Smooth muscle cell (in vitro differentiated cells): ENCODE data around the gene HHATL. TPM values are rescaled to one million over a fixed set of nuclear protein-coding genes. Genes with fewer than 3 reads are reported as not detected.

Experiments
- DNase-seq: peaks from one replicate; lab custom pipeline; 2025; ENCODE audit not compliant: unreplicated experiment; lab: John Stamatoyannopoulos, UW
- H2AFZ ChIP-seq: fragments of 200-600 bp; sonication (generic); 2 replicates; pipeline ENCODE4 v1.6.0; 2016; ENCODE audit warnings: antibody characterized with exemption, low read depth, mild to moderate bottlenecking
- H3F3A ChIP-seq: fragments of 200-600 bp; sonication (generic); 2 replicates; pipeline ENCODE4 v1.6.0; 2017; ENCODE audit warnings: antibody characterized with exemption, low read depth
- H3K27ac ChIP-seq: fragments of 200-600 bp; sonication (generic); 2 replicates; pipeline ENCODE4 v1.5.1; 2016; ENCODE audit warnings: low read depth, mild to moderate bottlenecking
- H3K27me3 ChIP-seq: fragments of 200-600 bp; sonication (generic); 2 replicates; pipeline ENCODE4 v1.6.1; 2016; ENCODE audit warnings: low read depth, mild to moderate bottlenecking
- H3K36me3 ChIP-seq: fragments of 200-600 bp; sonication (generic); 2 replicates; pipeline ENCODE4 v1.5.1; 2016; ENCODE audit warnings: low read depth
- H3K4me1 ChIP-seq: fragments of 200-600 bp; sonication (generic); 2 replicates; pipeline ENCODE4 v1.5.1; 2016; ENCODE audit warnings: low read depth
- H3K4me2 ChIP-seq: fragments of 200-600 bp; sonication (generic); 2 replicates; pipeline ENCODE4 v1.6.0; 2016; ENCODE audit warnings: mild to moderate bottlenecking
- H3K4me3 ChIP-seq: fragments of 200-600 bp; sonication (generic); 2 replicates; pipeline ENCODE4 v1.5.1; 2016; ENCODE audit warnings: mild to moderate bottlenecking
- H3K79me2 ChIP-seq: fragments of 200-600 bp; sonication (generic); 2 replicates; pipeline ENCODE4 v1.6.0; 2016; ENCODE audit warnings: low read depth, mild to moderate bottlenecking
- H3K9ac ChIP-seq: fragments of 200-600 bp; sonication (generic); 2 replicates; pipeline ENCODE4 v1.6.0; 2016; ENCODE audit warnings: low read depth
- H3K9me3 ChIP-seq: fragments of 200-600 bp; sonication (generic); replicated peaks from 2 replicates; pipeline ENCODE4 v1.5.1; 2016; ENCODE audit warnings: low read depth
- H4K20me1 ChIP-seq: fragments of 200-600 bp; sonication (generic); 2 replicates; pipeline ENCODE4 v1.6.0; 2016; ENCODE audit warnings: low read depth
- CTCF ChIP-seq: fragments of 200-600 bp; sonication (generic); IDR thresholded peaks from 2 replicates; pipeline ENCODE4 v1.5.1; 2017; ENCODE audit warnings: borderline replicate concordance, mild to moderate bottlenecking, antibody characterized with exemption; ENCODE audit not compliant: insufficient read depth, poor library complexity, severe bottlenecking
- WGBS: methylation state at CpG from one replicate; pipeline ENCODE4 v1.1.7; 2016; ENCODE audit warnings: low lambda C conversion rate; 5-methylcytosine and 5-hydroxymethylcytosine counted together
- polyA plus RNA-seq: library from polyadenylated mRNA; unstranded; fragments of >200 nt; fragmentation: Nextera tagmentation; extraction: Ambion mirVana; gene quantifications from 2 replicates; pipeline ENCODE4 v1.2.1, GENCODE V29; 2016
- total RNA-seq: library from RNA; depleted of rRNA; stranded (reverse); fragments of >200 nt; gene quantifications from 2 replicates; pipeline ENCODE4 v1.2.3, GENCODE V29; 2014

The HHATL gene
- total and polyA plus RNA-seq, 2 experiments from 2014 or later, result not detected

DNA sequence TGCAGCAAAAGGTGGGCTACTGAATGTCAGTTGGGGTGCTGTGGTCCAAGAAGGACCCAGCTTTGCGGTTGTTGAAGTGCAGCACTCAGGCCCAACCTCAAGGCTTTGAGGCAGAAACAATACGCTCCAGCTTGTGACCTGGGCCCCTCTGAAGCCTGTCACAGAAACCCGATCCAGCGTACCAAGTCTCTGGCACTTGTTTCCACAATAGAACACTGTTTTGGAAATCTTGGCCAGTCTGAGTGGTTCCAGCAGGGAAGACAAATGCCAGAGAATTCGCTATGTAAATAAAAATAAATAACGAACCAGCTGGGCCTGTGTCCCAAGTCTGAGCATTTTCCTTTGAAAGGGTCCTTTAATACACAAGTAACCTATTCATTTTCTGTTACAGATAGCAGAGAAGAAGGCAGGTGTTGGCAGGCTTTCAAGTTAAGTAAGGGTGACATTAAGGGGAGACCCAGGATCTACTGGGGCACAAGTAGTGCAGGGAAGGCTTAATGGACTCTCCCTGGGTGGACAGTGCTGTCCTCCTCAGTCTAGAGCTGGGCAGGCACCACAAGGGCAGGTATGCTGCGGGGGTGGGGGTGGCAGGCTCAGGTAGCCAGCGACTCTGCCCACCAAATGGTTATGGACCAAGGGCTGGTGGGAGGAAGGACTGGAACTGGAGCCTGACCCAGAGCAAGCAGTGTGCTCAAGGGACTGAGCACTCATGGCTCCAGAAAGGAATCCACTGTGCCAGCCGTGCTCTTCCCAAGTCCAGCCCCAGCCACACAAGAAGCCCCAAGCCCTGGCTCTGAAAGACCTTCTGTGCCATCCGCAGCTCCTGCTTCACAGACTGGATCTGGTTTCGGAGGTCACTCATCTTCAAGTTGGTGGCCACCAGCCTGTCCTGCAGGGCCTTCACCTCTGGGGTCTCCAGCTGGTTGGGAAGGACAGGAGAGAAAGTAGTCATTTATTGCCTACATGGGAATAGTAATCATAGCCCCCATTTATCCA lies 44.2 kb upstream of the HHATL start:
- H3K4me3 ChIP-seq, result no peak overlapping the region
- no peak overlapping the region for H3K4me2 ChIP-seq
- no peaks in the 10 kb centered on the region for H3K9me3 ChIP-seq
- DNase-seq, result no peak
- H3K27me3 ChIP-seq, result no peaks in the 10 kb centered on the region
- no peak overlapping the region for H3K27ac ChIP-seq
- peaks cover 3% of the 10 kb centered on the region for H3K4me1 ChIP-seq
- no peak overlapping the region for H3K9ac ChIP-seq
- WGBS, result 87% methylated on average over 10 of the region's 11 CpGs
- H3K36me3 ChIP-seq, result no peaks in the 10 kb centered on the region
- no peak for TF ChIP-seq CTCF
- no peaks in the 10 kb centered on the region for H4K20me1 ChIP-seq
- no peaks in the 10 kb centered on the region for H3F3A ChIP-seq
- no peak overlapping the region for H2AFZ ChIP-seq
- H3K79me2 ChIP-seq, result no peaks in the 10 kb centered on the region

DNA sequence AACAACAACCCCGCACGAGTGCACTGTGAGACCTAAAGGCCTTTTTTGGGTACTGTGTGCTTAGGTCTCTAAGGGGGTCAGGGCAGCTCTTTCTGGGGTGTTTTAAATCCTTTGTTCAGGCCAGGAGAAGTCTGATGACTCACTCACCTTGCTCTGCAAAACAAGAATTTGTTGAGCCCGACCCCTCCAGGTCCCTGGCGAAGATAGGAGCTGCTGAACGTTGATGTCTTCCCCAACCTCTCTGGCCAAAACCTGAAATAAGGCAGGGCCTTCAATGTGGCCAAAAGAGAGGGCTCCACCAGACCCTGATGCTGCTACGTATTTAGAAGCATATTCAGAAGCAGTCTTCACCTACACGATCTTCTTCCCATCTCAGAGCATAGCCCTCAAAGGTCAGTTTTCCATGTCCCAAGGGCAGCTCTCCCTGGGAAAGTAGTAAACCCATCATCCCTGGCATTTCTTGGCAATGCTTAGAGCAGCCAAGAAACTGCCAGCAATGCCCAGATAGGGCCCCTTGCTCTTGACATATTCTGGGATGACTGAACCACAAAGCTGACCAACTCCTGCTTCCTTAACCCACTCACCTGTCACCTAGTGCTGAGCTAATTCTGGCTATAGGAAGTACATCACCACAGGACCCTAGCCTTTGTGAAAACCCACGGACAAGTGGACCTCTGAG lies 43.3 kb upstream of the HHATL start:
- no peak overlapping the region for H2AFZ ChIP-seq
- no peak overlapping the region for H3K4me3 ChIP-seq
- H3K36me3 ChIP-seq, result no peaks in the 10 kb centered on the region
- H3K4me1 ChIP-seq, result peaks cover 3% of the 10 kb centered on the region
- H3K79me2 ChIP-seq, result no peaks in the 10 kb centered on the region
- DNase-seq, result no peak
- H3K4me2 ChIP-seq, result no peak overlapping the region
- WGBS, result 70% methylated on average over 8 of the region's 8 CpGs
- no peaks in the 10 kb centered on the region for H3K27me3 ChIP-seq
- TF ChIP-seq CTCF, result no peak
- H4K20me1 ChIP-seq, result no peaks in the 10 kb centered on the region
- no peaks in the 10 kb centered on the region for H3F3A ChIP-seq
- H3K9me3 ChIP-seq, result no peaks in the 10 kb centered on the region
- H3K27ac ChIP-seq, result no peak overlapping the region
- H3K9ac ChIP-seq, result no peak overlapping the region

GRCh38 chr3:42745291-42745745 lies 42.7 kb upstream of the HHATL start:
- no peak for DNase-seq
- no peak for TF ChIP-seq CTCF

More at GRCh38 chr3:42745291-42745745, 42.7 kb upstream of the HHATL start:
- Histone ChIP-seq H3K4me3 (no peak overlapping the region), H3K27me3 (no peaks in the 10 kb centered on the region), H3K36me3 (no peaks in the 10 kb centered on the region), H3F3A (no peaks in the 10 kb centered on the region), H3K9ac (no peak overlapping the region), H3K4me1 (peaks cover 3% of the 10 kb centered on the region), H2AFZ (no peak overlapping the region), H4K20me1 (no peaks in the 10 kb centered on the region), H3K4me2 (no peak overlapping the region), H3K9me3 (no peaks in the 10 kb centered on the region), H3K79me2 (no peaks in the 10 kb centered on the region), H3K27ac (no peak overlapping the region)
- 80% methylated on average over 3 of the region's 3 CpGs for WGBS
